DOHH2 (cell line): ENCODE data around the gene OPRL1.

ENCODE experiments used
- H3F3A ChIP-seq: fragments of 200-600 bp; sonication (generic), shearing (Covaris generic); 2 replicates; pipeline ENCODE4 v1.6.0; 2016; ENCODE audit warnings: antibody characterized with exemption, mild to moderate bottlenecking; ENCODE audit not compliant: control insufficient read depth, insufficient read depth
- H3K27ac ChIP-seq: fragments of 200-600 bp; sonication (generic); 2 replicates; pipeline ENCODE4 v1.5.1; 2014; ENCODE audit warnings: low read depth, mild to moderate bottlenecking, low read length, moderate library complexity
- H3K27me3 ChIP-seq: fragments of 200-600 bp; sonication (generic); 2 replicates; pipeline ENCODE4 v1.6.1; 2014; ENCODE audit warnings: mild to moderate bottlenecking, low read length, mixed read lengths; ENCODE audit not compliant: control insufficient read depth
- H3K36me3 ChIP-seq: fragments of 200-600 bp; sonication (generic); 2 replicates; pipeline ENCODE4 v1.6.1; 2014; ENCODE audit warnings: mild to moderate bottlenecking, low read length, moderate library complexity, mixed read lengths; ENCODE audit not compliant: control insufficient read depth
- H3K4me1 ChIP-seq: fragments of 200-600 bp; sonication (generic); 2 replicates; pipeline ENCODE4 v1.6.1; 2014; ENCODE audit warnings: mild to moderate bottlenecking, low read length, mixed read lengths; ENCODE audit not compliant: control insufficient read depth
- H3K4me2 ChIP-seq: fragments of 200-600 bp; sonication (generic); 2 replicates; pipeline ENCODE4 v1.6.0; 2014; ENCODE audit warnings: mild to moderate bottlenecking, low read length, moderate library complexity
- H3K4me3 ChIP-seq: fragments of 200-600 bp; sonication (generic); 2 replicates; pipeline ENCODE4 v1.5.1; 2014; ENCODE audit warnings: mild to moderate bottlenecking, low read length, mixed read lengths
- H3K79me2 ChIP-seq: fragments of 200-600 bp; sonication (generic); 2 replicates; pipeline ENCODE4 v1.6.1; 2014; ENCODE audit warnings: mild to moderate bottlenecking, low read length, mixed read lengths; ENCODE audit not compliant: control insufficient read depth
- H3K9me2 ChIP-seq: fragments of 200-600 bp; sonication (generic); replicated peaks from 2 replicates; pipeline ENCODE4 v1.6.1; 2014; ENCODE audit warnings: mild to moderate bottlenecking, low read length, mixed read lengths; ENCODE audit not compliant: control insufficient read depth
- H3K9me3 ChIP-seq: fragments of 200-600 bp; sonication (generic); 2 replicates; pipeline ENCODE4 v1.6.1; 2014; ENCODE audit warnings: antibody characterized with exemption, low read length, mixed read lengths; ENCODE audit not compliant: control insufficient read depth, insufficient read depth
- H4K20me1 ChIP-seq: fragments of 200-600 bp; sonication (generic); 2 replicates; pipeline ENCODE4 v1.6.0; 2014; ENCODE audit warnings: low read depth, mild to moderate bottlenecking, antibody characterized with exemption, low read length, moderate library complexity; ENCODE audit not compliant: control insufficient read depth, insufficient read depth
- EZH2phosphoT487 ChIP-seq: fragments of 200-600 bp; sonication (generic); IDR thresholded peaks from 2 replicates; pipeline ENCODE4 v1.6.1; 2017; ENCODE audit warnings: borderline replicate concordance, mild to moderate bottlenecking, antibody characterized with exemption, low read length, moderate library complexity, mixed read lengths
- TF ChIP-seq, protein P1 (sequence below): fragments of 200-600 bp; sonication (generic); IDR thresholded peaks from one replicate; pipeline ENCODE4 v1.5.1; 2014; ENCODE audit warnings: antibody characterized with exemption, mild to moderate bottlenecking, low read depth, low read length; ENCODE audit not compliant: poor library complexity, severe bottlenecking

OPRL1 gene

DNA sequence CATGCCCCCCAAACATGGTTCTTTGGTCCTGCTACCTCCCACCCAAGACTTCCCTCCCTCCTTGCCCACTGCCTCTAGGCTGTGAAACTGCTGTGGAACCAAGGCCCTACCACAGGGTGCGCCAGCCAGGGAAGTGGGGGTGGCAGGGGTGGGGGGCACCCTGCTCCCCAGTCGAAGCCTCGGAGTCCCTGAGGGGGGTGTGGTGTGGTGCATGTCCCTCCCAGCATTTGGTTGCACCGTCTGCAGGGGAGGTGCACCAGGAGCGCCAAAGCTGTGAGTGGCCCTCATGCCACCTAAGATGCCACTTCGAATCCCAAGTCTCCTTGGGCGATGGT is 2.4 kb upstream of the OPRL1 start:
- Histone ChIP-seq H3K27ac (peak overlapping the region; percentile 89), H3K4me2 (peak overlapping the region; percentile 95), H3K4me3 (peak overlapping the region; percentile 99), H3K36me3 (peaks cover 52% of the 10 kb centered on the region), H4K20me1 (no peaks in the 10 kb centered on the region), H3K4me1 (peaks cover 57% of the 10 kb centered on the region), H3K79me2 (peaks cover 25% of the 10 kb centered on the region), H3K27me3 (peaks cover 5% of the 10 kb centered on the region; the same call in 1 of the 2 replicates), H3K9me3 (no peaks in the 10 kb centered on the region), H3K9me2 (no peaks in the 10 kb centered on the region), H3F3A (peaks cover 23% of the 10 kb centered on the region)
- TF ChIP-seq EZH2phosphoT487, result no peak
- TF ChIP-seq, protein P1, sequence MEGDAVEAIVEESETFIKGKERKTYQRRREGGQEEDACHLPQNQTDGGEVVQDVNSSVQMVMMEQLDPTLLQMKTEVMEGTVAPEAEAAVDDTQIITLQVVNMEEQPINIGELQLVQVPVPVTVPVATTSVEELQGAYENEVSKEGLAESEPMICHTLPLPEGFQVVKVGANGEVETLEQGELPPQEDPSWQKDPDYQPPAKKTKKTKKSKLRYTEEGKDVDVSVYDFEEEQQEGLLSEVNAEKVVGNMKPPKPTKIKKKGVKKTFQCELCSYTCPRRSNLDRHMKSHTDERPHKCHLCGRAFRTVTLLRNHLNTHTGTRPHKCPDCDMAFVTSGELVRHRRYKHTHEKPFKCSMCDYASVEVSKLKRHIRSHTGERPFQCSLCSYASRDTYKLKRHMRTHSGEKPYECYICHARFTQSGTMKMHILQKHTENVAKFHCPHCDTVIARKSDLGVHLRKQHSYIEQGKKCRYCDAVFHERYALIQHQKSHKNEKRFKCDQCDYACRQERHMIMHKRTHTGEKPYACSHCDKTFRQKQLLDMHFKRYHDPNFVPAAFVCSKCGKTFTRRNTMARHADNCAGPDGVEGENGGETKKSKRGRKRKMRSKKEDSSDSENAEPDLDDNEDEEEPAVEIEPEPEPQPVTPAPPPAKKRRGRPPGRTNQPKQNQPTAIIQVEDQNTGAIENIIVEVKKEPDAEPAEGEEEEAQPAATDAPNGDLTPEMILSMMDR, result peak; percentile 13

DNA sequence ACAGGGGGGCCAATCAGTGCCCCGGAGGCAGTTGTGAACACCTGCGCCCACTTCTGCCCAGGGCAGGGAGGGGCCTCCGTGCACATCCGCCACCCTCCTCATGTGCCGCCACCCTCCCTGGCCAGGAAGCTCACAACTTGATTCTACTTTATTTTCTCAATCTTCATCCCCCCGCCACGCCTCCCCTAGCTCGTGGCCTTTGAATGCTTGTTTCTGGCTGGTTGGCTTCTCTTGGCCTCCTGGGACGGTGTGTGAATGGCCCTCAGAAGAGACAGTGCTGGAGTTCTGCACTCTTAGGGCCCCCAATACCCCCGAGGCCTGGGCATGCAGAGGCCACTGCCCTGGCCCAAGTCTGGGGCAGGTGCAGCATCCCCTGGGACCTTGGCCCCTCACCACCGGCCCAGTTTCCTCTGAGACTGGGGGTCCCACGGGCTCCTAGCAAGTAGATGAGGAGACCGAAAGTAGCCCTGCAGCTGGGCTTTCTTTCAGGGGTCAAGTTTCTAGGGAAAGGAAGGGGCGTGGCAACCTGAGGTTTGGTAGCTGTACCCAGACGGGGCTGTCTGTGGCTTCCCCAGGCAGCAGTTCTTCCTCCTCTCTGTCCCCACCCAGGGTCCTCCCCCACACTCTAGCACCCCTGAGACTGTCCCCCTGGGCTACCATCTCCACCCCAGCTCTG is 1.9 kb upstream of the OPRL1 start:
- Histone ChIP-seq H3K27ac (peak overlapping the region; percentile 89), H3K4me3 (peak overlapping the region; percentile 99), H3K79me2 (peaks cover 25% of the 10 kb centered on the region), H3F3A (peaks cover 23% of the 10 kb centered on the region), H3K9me2 (no peaks in the 10 kb centered on the region), H3K9me3 (no peaks in the 10 kb centered on the region), H3K4me2 (peak overlapping the region; percentile 95), H4K20me1 (no peaks in the 10 kb centered on the region), H3K4me1 (peaks cover 57% of the 10 kb centered on the region), H3K27me3 (peaks cover 7% of the 10 kb centered on the region), H3K36me3 (peaks cover 48% of the 10 kb centered on the region)
- TF ChIP-seq EZH2phosphoT487, result no peak

DNA sequence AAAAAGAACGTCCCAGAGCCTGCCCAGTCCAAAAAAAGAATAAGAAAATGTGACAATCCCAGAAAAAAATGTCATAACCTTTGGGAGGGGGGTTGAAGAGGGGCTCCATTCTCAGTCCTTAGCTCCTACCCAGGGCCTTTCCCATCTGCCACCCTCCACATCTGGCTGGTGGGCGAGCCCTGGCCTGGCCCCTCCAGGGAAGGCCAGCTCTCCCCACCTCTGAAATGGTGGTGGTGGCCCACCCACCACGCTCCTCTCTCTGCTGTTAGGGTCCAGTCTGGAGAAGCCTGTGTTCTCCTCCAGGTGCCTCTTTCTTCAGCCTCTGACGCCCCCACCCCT is 979 bp upstream of the OPRL1 start:
- H3F3A ChIP-seq, result peaks cover 23% of the 10 kb centered on the region
- peak overlapping the region; percentile 99 for H3K4me3 ChIP-seq
- H3K79me2 ChIP-seq, result peaks cover 25% of the 10 kb centered on the region
- peaks cover 40% of the 10 kb centered on the region for H3K36me3 ChIP-seq
- TF ChIP-seq, protein P1, result no peak
- TF ChIP-seq EZH2phosphoT487, result no peak
- peak overlapping the region; percentile 89 for H3K27ac ChIP-seq
- peaks cover 13% of the 10 kb centered on the region for H3K27me3 ChIP-seq
- H3K9me3 ChIP-seq, result no peaks in the 10 kb centered on the region
- H3K4me2 ChIP-seq, result peak overlapping the region; percentile 95
- H3K4me1 ChIP-seq, result peaks cover 58% of the 10 kb centered on the region
- H4K20me1 ChIP-seq, result no peaks in the 10 kb centered on the region
- H3K9me2 ChIP-seq, result no peaks in the 10 kb centered on the region

DNA sequence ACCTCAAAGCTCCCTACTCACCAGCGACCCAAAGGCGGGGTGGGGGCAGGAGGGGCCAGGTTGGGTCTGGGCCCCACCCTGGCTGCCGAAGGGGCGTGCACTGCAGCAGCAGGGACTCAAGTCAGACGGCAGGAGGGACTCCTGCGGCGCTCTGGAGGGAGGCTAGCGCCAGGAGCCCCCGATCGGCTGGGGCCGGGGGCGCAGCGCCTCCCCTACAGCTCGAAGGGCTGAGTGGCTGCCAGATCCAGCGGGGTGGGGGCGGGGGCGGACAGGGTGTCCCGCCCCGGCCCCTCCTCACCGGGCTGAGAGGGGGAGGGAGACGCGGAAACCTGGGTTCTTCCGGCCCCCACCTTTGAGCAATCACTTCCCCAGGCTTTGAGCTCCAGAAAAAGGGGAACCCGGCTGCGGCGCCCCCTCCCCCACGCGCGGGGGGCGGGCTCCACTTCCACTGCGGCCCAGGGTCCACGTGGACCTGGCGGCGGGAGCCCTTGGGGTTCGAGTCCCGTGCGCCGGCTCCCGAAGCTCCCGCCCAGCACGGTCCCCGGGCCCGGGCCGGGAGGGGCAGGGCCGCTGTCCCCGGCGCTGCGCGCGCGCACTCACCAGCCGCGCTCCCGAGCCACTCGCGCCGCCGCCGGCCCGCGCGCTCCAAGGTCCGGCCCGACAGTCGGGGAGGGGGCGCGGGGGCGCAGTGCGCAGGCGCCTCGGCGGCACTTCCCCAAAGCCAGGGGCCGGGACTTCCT is 439 bp upstream of the OPRL1 start, which contains the start of gene RGS19:
TSS of gene RGS19 (minus strand) at position 246 of the 740 bp plus-strand sequence. CDS start 2,632 bp downstream, outside the sequence.
- Histone ChIP-seq H3K9me2 (no peaks in the 10 kb centered on the region), H3K79me2 (peaks cover 25% of the 10 kb centered on the region), H4K20me1 (no peaks in the 10 kb centered on the region), H3K4me1 (peaks cover 58% of the 10 kb centered on the region), H3F3A (peaks cover 23% of the 10 kb centered on the region), H3K9me3 (no peaks in the 10 kb centered on the region), H3K27me3 (peaks cover 18% of the 10 kb centered on the region), H3K36me3 (peaks cover 35% of the 10 kb centered on the region), H3K27ac (peak within 1 kb of the TSS; percentile 89), H3K4me2 (peak within 1 kb of the TSS; percentile 95), H3K4me3 (peak within 1 kb of the TSS; percentile 99)
- TF ChIP-seq, protein P1, result peak; percentile 34
- no peak for TF ChIP-seq EZH2phosphoT487
